CD4-positive, alpha-beta T cell treated with Interleukin-17A for 1 hour (primary cell): ENCODE results near the gene KIAA1328.

Experiments
- DNase-seq: peaks from one replicate; pipeline ENCODE4 v3.0.0-alpha.2; 2020

The KIAA1328 gene

DNA sequence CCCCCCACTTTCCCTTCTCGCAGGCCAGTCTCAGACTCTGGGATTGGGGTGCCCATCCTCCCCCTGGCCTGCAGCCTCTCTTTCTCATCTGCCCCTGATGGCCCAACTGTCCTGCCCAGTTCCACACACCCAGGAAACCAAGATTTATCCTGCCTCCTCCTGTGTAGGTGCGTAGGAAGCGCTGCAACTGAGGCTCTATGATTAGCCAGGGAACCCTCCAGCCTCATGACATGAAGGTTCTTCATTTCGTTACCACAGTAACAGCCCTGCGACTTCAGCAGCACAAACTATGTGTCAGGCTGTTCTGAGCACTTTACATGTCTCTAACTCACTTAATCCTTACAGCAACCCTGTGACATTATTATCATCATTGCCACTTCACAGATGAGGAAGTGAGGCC is 430.8 kb downstream of the KIAA1328 start:
- DNase-seq = no peak

DNA sequence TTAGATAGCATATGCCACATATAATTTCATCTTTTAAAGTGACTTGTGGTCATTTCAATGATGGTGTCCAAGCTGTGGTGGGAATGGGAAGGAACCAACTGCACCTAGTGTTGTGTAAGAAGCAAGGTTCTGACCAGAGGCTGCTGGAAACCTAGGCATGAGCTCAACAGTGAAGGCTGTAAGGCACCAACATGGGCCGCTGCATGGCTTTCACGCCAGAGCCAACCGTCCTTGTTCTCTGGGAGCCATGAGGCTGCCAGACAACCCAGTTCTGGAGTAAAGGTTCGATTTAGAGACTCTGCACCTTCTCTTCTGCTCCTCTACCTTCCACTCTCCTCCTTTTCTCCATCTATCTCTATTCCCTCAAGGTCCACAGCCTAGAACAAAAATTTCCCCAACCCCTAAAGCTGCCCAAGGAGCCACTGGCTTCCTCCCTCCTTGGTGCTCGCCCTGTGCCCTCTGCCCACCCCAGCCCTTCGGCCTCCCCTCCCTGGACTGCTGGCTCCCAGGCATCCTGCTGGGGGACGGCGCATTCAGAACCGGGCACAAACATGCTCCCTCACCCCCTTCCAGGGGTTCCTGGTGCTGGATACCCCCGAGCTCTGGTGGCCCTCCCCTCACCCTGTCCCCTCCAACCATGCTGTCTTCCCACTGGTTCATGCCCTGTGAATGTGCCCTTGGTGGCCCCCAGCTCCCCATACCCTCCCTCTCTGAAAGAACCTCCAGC is 431.6 kb downstream of the KIAA1328 start:
- DNase-seq = no peak

DNA sequence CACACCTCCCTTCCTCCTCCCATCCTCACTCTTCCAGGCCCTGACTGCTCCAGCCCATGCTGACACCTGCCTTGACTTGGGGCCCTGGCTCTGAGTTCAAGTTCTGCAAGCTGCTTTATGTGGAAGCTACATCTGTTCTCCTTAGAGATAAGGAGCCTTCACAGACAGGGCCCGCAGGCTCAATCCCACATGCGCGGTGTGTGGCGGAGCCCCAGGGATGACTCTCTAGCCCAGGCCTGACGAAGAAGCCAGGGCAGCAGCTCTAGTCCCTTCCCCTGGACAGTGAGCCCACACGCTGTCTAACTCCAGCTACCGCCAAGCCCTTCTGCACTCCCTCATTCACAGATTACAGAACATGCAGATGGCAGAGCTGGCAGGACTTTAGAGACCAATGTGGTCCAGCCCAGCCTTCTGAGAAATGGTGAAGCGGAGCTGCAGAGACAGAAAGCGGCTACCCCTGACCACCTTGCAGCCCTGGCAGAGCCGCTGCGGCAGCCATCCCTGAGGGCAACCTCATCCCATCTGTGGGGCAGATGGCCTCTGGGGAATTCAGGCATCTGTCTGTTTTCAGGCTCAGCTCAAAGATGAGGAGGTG is 432.4 kb downstream of the KIAA1328 start:
- DNase-seq = no peak

DNA sequence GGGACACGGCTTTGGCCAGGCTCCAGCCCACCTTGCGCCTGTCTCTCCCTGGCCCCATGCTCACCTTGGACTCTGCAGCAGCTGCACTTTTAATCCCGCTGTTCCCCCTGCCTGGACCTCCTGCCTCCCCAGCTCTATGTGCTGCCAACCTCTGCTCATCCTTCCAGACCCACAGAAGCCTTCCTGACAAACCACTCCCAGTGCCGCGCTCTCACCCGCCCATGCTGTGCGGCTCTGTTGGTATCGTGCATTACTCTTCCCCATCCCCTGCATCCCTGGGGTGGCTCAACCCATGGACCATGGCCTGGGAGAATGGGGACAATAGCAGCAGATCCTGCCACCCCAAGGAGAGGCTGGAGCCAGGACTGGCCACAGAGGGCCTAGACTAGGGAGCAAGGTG is 433.1 kb downstream of the KIAA1328 start:
- no peak for DNase-seq

DNA sequence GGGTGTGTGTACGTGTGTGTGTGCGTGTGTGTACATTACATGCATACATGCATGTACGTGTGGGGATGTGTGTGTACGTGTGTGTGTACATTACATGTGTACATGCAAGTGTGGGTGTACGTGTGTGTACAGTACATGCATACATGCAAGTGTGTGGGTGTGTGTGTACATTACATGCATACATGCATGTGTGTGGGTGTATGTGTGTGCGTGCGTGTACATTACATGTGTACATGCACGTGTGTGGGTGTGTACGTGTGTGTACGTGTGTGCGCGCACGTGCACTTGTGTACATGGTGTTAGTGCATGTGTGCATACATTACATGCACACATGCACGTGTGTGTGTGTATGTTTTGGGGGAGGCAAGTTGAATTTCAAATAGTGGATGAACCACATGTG is 436.0 kb downstream of the KIAA1328 start:
- no peak for DNase-seq

DNA sequence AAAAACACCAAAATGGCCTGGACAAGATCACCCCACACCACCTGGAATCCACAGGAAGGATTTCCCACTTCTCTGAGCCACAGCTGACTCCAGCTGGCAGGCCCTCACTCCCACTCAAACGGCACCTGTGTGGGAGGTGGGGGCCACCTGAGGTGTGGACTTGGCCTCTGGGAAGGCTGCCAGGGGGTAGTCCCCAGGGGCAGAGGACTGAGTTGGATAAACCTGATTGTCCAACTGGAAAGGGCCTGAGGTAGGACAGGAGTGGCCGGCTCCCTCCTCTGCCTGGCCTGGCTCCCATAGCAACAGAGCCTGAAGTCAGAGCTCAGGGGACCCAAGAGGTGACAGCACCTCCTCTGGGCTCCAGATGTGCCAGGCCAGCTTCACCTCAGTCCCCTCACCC is 436.5 kb downstream of the KIAA1328 start:
- DNase-seq = no peak

DNA sequence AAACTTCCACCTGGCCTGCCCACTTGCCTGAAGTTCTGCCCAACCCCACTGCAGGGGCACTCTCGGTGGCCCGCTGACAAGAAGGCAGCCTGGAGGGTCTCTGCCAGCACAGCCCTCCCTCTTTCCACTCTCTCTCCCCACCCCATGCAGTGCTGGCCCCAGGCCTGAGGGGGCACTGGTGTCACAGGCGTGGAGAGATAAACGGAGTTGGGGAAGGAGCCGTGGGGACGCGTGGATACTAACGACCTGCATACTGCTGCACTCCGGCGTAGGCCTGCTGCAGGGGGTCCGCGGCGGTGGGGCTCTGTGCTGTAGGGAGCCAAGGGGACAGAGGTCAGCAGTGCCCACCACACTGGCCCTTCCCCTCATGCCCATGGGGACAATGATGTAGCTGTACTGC is 437.4 kb downstream of the KIAA1328 start:
- DNase-seq = no peak

DNA sequence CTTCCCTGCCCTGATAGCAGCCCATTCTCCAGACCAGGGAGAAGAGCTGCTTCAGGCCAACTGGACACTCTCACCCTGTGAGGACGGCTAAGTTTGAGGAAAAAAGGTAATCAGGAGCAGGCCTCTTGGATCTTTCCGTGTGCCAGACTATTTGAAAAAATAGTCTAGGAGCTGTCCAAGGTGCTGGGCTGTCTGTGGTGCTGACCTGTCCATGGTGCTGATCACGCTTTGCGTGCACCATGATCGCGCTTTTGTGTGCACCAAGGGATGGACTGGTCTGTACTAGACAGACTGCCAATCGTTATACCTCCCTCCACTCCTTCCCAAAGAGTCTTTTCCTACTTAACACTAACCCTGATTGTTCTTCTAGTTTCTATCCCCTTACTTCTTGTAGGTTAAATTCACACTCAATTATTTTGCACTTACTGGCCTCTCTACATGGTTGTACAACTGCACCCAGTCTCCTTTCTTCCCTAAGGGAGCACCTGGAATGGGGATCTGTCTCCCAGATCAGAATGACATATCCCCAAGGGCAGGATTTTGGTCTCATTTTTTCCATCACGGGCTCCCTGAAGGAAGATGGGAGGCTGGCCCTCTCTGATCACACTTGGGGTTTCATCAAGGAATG is 441.2 kb downstream of the KIAA1328 start:
- DNase-seq = peak; percentile 2

DNA sequence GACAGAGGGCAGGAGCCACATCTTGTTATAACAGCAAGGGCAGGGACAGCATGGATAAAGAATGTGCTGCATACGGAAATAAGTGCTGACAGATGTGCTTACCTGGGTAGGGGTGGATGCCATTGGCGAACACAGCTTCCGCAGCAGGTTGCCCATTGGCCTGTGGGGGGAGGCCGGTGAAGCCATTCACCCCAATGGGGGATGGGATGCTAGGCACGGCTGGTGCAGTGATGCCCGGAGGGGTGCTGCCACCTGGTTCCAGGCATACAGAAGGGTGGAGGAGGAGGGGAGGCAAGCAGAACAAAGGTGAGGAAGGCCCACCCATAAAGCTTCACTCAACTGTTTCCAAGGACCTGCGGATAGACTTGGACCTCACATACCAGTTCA is 441.7 kb downstream of the KIAA1328 start:
- DNase-seq = no peak

DNA sequence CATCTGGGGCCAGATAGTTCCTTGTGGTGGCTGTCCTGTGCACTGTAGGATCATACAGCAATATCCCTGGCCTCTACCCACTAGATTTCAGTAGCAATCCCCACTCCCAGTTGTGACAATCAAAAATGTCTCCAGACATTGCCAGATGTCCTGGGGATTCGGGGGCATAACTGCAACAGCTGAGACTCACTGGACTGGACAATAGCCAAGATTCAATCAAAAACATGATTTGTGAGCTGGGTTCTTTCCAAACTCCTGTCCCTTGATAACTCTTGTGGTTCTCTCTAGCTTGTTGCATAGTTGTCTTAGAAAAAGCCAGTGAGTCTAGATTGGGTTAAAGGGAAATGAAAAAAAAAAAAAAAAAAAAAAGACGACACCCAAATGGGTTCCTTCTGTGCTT is 443.3 kb downstream of the KIAA1328 start:
- no peak for DNase-seq

DNA sequence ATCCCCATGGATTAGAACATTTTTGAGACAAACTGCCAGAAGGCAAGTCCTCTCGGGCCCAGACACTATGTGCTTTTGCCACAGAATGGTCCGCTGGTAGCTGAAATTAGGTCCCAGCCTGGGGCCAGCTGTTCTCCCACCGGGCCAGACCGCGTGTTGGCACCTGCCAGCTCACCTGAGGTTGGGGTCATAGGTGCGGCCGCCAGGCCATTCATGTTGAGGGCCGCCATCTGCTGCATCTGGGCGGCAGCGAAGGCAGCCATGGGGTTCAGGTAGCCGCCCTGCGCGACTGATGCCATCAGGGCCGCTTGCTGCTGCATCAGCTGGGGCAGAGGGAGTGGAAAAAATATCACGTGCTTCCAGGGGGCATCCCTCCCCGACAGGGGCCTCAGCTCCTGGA is 443.9 kb downstream of the KIAA1328 start:
- DNase-seq = no peak

DNA sequence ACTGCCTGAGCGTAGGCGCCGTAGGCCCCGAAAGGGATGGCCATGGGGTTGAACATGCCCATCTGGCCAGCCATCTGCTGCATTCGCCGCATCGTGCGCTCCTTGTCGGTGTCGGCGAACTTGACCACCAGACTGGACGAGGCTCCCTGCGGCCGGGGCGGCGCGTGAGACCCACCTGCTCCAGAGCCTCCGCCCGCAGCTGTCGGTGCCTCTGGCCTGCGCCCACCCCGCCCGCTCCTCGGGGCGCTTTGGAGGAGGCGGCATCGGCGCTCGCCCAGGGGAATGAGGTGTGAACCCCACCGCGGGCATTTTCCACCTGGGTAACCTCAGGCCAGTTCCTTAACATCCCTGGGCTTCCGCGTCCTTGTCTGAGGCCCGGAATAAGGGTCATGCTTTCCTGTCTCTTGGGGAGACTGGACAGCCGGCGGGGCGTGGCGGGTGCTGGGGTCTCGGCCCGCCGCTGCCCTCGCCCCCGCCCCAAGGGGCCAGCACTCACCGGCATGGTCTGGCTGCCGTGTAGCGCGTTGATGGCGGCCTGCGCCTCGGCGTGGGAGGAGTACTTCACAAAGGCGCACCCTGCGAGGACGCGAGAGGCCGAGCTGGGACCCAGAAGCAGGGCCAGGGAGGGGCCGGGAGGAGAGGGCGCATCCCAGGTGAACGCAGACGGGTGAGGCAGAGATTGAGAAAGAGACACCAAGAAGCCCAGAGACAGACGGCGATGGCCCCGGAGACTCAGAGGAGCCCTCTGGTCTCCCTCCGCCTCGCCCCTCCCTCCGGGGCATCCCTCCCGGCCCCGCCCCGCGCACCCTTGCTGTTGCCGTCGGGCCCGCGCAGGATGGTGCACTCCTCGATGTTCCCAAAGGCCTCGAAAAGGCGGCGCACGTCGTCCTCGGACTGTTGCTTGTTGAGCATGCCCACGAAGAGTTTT is 445.6 kb downstream of the KIAA1328 start:
- DNase-seq = no peak

DNA sequence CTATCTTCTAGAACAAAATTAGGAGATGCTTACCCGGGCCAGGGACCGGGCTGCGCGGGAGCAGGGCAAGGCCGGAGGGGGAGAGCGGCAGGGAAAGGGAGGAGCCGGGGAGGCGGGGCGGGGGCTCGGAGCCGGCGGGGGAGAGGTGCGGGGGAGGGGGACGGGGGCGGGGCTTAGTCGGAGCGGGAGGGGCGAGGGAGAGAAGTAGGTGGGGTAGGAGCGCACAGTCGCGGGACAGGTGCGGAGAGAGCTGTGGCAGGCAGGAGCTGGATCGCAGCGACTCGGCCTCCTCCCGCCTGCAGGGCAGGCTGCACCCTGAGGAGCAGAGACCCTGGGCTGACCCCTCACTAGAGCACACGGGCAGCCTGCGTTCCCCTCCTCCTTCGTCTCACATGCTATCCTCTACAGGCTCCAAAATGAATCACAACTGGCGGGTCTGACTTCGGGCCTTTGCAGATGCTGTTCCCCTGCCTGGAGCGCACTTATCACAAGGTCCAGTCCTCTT is 446.4 kb downstream of the KIAA1328 start:
- DNase-seq = no peak

DNA sequence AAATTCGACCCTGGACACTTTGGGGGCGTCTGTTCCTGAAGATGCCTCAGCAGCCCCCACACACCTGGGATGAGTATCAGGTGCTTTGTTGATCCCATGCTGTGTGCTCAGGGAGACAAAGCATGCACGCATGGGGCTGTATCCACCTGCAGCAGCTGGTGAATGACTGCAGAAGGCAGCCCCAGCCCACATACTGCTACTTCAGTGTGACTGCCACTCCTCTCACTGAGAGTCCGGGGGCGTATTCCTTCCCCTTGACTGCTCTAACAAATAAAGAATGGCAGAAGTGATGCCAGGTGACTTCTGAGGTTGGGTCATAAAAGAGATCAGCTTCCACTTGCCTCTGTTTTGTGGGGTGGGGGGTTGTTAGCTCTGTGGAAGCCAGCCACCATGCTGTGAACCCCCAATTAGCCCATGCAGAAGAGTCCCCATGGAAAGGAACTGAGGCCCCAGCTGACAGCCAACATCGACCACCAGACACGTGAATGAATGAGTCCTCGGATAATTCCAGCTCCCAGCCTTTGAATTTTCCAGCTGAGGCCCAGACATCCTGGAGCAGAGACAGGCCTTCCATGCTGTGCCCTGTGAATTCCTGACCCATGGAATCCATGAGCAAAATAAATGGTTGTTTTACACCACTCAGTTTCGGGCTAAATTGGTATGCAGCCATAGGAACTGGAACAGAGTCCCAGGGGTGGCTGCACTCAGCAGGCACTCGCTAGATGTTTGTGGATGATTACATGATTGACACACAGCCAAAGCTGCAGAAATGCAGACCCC is 447.4 kb downstream of the KIAA1328 start:
- DNase-seq = no peak

DNA sequence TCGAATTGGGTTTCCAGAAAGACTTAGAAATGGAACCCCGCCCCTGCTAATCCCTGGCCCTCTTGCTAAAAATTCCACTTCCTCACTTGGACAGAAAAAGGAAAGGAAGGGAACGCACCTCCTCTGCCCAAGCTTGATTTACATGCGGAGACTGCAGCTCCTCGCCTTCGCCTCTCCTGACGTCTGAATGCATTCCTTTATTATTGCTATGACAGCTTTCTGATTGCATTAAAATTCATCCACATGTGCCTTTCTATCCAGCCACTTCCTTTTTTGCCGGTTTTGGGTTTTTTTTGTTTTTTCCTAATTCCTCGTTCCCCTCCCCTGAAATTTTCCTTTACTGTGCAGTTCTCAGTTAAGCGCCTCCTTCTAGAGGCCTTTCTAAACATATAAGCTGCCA is 448.9 kb downstream of the KIAA1328 start:
- no peak for DNase-seq
